Measurements from ENCODE around the gene SNX8.

- TF ChIP-seq GATA2 (IDR thresholded peaks at IDR 0.05; ENCODE audit: low read depth, low read length) (no peak), GATA3 (IDR thresholded peaks at IDR 0.05; ENCODE audit: low read depth, low read length) (no peak)
Observed at GRCh38 chr7:2231992-2232765, 82.1 kb downstream of the SNX8 start.

Measured in SH-SY5Y (cell line).